Measurements from ENCODE around the gene CATSPER1.

The CATSPER1 gene

DNA sequence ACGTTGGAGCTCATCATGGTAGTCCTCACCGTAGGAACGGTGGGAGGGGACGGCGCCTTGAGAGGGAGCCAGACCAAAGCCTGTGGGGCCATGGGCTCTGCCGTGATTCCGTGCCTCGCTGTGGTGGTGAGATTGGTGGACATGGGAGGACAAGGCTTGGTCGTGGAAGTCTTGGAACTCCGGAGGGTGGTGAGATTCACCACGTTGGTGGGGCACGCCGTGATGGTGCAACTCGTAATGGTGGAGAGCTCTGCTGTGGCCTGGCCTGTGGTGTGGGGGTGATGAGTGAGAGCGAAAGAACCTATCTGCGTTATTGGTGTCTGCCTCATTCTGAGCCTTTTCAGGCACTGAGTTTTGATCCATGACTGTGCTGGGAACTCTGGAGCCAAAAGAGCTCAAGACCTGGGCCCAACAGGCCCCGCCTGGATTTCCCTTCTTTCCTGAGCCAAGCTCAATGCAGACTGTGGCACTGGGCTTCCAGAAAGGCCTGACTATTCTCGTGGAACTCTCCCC, at the start of gene CATSPER1:
TSS of gene CATSPER1 (minus strand) at position 463 of the 513 bp plus-strand sequence. CDS start at position 363, 100 bp downstream.
- no peak for ATAC-seq
- TF ChIP-seq TOX (CRISPR knock-in tag; IDR thresholded peaks at IDR 0.05; ENCODE audit: borderline replicate concordance) (no peak), PATZ1 (CRISPR knock-in tag; IDR thresholded peaks at IDR 0.05; ENCODE audit: borderline replicate concordance) (no peak), ARNTL (CRISPR knock-in tag; IDR thresholded peaks at IDR 0.05; ENCODE audit: borderline replicate concordance, low read depth) (no peak), SNAI2 (CRISPR knock-in tag; IDR thresholded peaks at IDR 0.05) (no peak), TCF4 (CRISPR knock-in tag; IDR thresholded peaks at IDR 0.05; ENCODE audit: borderline replicate concordance) (no peak), ZNF70 (CRISPR knock-in tag; IDR thresholded peaks at IDR 0.05) (no peak), CSDC2 (CRISPR knock-in tag; IDR thresholded peaks at IDR 0.05) (no peak), POU6F1 (CRISPR knock-in tag; IDR thresholded peaks at IDR 0.05; ENCODE audit: borderline replicate concordance, low read depth) (no peak), ISL1 (CRISPR knock-in tag; IDR thresholded peaks at IDR 0.05) (no peak), RARB (CRISPR knock-in tag; IDR thresholded peaks at IDR 0.05) (no peak), ZNF8 (CRISPR knock-in tag; IDR thresholded peaks at IDR 0.05) (no peak), GLIS3 (CRISPR knock-in tag; IDR thresholded peaks at IDR 0.05) (no peak), BACH2 (CRISPR knock-in tag; IDR thresholded peaks at IDR 0.05; ENCODE audit: borderline replicate concordance) (no peak), ZFP30 (CRISPR knock-in tag; IDR thresholded peaks at IDR 0.05) (no peak)
- TF ChIP-seq, protein P1, sequence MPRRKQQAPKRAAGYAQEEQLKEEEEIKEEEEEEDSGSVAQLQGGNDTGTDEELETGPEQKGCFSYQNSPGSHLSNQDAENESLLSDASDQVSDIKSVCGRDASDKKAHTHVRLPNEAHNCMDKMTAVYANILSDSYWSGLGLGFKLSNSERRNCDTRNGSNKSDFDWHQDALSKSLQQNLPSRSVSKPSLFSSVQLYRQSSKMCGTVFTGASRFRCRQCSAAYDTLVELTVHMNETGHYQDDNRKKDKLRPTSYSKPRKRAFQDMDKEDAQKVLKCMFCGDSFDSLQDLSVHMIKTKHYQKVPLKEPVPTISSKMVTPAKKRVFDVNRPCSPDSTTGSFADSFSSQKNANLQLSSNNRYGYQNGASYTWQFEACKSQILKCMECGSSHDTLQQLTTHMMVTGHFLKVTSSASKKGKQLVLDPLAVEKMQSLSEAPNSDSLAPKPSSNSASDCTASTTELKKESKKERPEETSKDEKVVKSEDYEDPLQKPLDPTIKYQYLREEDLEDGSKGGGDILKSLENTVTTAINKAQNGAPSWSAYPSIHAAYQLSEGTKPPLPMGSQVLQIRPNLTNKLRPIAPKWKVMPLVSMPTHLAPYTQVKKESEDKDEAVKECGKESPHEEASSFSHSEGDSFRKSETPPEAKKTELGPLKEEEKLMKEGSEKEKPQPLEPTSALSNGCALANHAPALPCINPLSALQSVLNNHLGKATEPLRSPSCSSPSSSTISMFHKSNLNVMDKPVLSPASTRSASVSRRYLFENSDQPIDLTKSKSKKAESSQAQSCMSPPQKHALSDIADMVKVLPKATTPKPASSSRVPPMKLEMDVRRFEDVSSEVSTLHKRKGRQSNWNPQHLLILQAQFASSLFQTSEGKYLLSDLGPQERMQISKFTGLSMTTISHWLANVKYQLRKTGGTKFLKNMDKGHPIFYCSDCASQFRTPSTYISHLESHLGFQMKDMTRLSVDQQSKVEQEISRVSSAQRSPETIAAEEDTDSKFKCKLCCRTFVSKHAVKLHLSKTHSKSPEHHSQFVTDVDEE (CRISPR knock-in tag; IDR thresholded peaks at IDR 0.05) = no peak
- TF ChIP-seq, protein P2, sequence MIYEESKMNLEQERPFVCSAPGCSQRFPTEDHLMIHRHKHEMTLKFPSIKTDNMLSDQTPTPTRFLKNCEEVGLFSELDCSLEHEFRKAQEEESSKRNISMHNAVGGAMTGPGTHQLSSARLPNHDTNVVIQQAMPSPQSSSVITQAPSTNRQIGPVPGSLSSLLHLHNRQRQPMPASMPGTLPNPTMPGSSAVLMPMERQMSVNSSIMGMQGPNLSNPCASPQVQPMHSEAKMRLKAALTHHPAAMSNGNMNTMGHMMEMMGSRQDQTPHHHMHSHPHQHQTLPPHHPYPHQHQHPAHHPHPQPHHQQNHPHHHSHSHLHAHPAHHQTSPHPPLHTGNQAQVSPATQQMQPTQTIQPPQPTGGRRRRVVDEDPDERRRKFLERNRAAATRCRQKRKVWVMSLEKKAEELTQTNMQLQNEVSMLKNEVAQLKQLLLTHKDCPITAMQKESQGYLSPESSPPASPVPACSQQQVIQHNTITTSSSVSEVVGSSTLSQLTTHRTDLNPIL (CRISPR knock-in tag; IDR thresholded peaks at IDR 0.05; ENCODE audit: low read depth) = no peak

DNA sequence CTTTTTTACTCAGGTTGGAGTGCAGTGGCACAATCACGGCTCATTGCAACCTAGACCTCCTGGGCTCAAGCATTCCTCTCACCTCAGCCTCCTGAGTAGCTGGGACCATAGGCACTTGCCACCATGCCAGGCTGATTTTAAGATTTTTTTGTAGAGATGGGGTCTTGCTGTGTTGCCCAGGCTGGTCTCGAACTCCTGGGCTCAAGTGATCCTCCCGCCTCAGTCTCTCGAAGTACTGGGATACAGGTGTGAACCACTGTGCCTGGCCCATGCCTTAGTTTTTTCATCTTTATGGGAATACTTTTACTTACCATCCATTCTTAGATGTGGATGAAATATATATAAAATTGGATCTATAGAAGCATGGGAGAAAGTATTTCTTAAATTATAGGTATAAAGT, 49.0 kb upstream of the CATSPER1 start:
- TF ChIP-seq SNAI2 (CRISPR knock-in tag; IDR thresholded peaks at IDR 0.05) = no peak
- ATAC-seq = no peak

GRCh38 chr11:66073669-66074068, 47.4 kb upstream of the CATSPER1 start:
- TF ChIP-seq, protein P1 (CRISPR knock-in tag; IDR thresholded peaks at IDR 0.05) = no peak
- TF ChIP-seq RARB (CRISPR knock-in tag; IDR thresholded peaks at IDR 0.05) = no peak
- TF ChIP-seq POU6F1 (CRISPR knock-in tag; IDR thresholded peaks at IDR 0.05; ENCODE audit: borderline replicate concordance, low read depth) = no peak
- no peak for TF ChIP-seq TOX (CRISPR knock-in tag; IDR thresholded peaks at IDR 0.05; ENCODE audit: borderline replicate concordance)
- ATAC-seq = no peak
